Measurements from ENCODE around the gene GSTO2.

DNA sequence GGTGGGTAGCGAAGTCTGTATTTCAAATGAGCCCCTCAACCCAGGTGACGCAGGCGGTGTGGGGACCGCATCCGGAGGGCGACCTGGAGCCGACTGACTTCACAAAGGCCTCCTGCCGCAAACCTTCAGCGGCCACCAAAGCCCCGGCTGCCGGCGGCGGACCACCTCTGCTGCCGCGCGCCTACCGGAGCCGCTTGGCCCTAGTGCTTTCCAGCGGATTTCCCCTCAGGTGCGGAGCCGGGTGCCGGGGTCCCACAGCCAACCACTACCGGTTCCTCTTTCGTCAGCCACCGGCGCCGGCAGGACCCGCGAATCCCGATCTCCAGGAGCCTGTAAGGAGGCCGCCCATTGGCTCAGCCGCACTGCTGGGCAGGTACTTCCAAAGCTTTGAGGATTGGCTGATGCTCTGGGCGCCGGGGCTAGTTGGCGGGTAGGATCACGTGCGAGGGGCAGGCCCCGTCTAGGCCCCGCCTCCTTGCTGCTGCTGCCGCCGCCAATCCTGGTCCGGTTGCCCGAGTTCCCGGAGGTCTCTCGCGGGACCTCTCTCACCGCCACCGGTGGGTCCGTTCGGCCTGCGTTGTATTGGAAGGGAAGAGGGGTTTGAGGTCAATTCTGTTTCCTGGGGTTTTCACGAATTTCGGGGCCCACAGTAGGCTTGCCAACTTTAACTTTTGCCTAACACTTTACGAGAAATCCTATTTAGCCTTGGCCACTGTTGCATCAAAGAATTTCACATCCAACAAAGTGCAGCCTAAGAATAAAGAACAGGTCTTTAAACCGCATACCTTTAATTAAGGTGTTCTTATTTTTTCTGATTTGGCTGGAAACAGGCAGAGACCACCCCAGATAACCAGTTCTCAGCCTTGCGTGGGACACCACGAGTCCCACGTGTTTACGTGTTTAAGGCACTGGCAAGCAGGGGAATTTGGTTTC is at the start of gene GSTO2:
- TF ChIP-seq CTCF (conservative IDR thresholded peaks at IDR 0.05 in 1 of 2, IDR thresholded peaks at IDR 0.05 in 1 of 2; ENCODE audit: extremely low read depth in 1 of 2, insufficient read depth in 1 of 2, low read depth in 1 of 2, low read length in 2 of 2) (no peak), EZH2 (IDR thresholded peaks at IDR 0.05; ENCODE audit: borderline replicate concordance, low read length) (no peak)
